ENCODE data around the gene MSL1. TPM values are rescaled to one million over a fixed set of nuclear protein-coding genes. Genes with fewer than 3 reads are reported as not detected.

Gene MSL1
- total and polyA plus RNA-seq, 2 of the 13 experiments (the other 11 are each of a cell fraction or from before 2014, with no cell fraction given) = 63.8 to 88.5 TPM

DNA sequence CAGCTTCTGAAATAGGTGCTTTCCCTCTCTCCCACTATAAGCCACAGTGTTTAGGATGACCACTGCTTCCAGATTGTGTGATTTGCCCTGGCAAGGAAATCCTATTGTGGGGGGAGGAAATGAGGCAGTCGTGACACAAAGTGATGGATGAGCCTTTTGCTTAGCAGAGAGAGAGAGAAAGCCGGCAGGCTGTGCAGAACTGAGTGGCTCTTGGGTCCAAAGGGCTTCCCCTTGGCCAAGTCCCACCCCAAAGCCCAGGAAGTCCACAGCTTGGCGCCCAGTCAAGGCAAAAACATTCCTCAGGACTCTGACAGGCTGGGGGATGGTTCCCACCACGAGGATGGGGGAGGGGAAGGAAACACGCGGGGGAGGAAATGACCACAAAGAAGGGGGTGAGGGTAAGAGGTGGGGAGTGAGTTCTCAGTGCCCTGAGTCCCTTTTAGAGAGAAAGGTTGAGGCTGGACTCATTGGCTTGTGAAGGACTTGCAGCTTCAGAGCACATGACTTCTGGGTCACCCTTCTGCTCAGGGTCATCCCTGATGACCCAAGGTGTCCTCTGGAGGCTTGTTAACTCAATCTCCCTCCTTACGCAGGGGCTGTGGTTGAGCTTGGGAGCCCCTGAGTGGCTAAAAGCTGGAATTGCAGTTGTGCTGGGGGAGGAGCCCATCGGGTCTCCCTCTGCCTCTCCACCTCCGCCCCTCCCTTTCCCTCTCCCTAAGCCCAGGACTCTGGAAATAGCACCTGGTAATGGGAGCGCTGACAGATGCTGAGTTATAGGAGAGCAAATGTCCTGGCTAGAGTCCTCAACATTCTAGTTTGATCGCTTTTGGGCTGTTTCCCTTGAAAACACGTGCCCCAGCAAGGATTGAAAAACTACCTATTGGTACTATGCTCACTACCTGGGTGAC, 10.3 kb upstream of the MSL1 start (continued):
- TF ChIP-seq EZH2 (conservative IDR thresholded peaks at IDR 0.05; ENCODE audit: low read depth, low read length) (no peak), ZBTB8A (CRISPR knock-in tag; IDR thresholded peaks at IDR 0.05; ENCODE audit: borderline replicate concordance, low read depth) (no peak), PREB (CRISPR knock-in tag; IDR thresholded peaks at IDR 0.05) (no peak), ZNF891 (CRISPR knock-in tag; IDR thresholded peaks at IDR 0.05) (no peak), ZNF792 (CRISPR knock-in tag; IDR thresholded peaks at IDR 0.05) (no peak; the same call in 1 of the 2 replicates), ZNF512B (CRISPR knock-in tag; IDR thresholded peaks at IDR 0.05; ENCODE audit: borderline replicate concordance) (0 out of 2 replicates have a peak, but pooled peaks have one; percentile 84), ZNF160 (CRISPR knock-in tag; IDR thresholded peaks at IDR 0.05) (no peak), SSRP1 (CRISPR knock-in tag; IDR thresholded peaks at IDR 0.05) (peak; percentile 99), ZBTB25 (CRISPR knock-in tag; IDR thresholded peaks at IDR 0.05) (peak; percentile 76; the same call in 1 of the 2 replicates), AHR (CRISPR knock-in tag; IDR thresholded peaks at IDR 0.05) (0 out of 2 replicates have a peak, but pooled peaks have one; percentile 47), NCOA2 (CRISPR knock-in tag; IDR thresholded peaks at IDR 0.05) (peak; percentile 33; the same call in 1 of the 2 replicates)
- TF ChIP-seq, protein P1, sequence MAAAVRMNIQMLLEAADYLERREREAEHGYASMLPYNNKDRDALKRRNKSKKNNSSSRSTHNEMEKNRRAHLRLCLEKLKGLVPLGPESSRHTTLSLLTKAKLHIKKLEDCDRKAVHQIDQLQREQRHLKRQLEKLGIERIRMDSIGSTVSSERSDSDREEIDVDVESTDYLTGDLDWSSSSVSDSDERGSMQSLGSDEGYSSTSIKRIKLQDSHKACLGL (CRISPR knock-in tag; IDR thresholded peaks at IDR 0.05) = no peak; the same call in 1 of the 2 replicates
- TF ChIP-seq, protein P2, sequence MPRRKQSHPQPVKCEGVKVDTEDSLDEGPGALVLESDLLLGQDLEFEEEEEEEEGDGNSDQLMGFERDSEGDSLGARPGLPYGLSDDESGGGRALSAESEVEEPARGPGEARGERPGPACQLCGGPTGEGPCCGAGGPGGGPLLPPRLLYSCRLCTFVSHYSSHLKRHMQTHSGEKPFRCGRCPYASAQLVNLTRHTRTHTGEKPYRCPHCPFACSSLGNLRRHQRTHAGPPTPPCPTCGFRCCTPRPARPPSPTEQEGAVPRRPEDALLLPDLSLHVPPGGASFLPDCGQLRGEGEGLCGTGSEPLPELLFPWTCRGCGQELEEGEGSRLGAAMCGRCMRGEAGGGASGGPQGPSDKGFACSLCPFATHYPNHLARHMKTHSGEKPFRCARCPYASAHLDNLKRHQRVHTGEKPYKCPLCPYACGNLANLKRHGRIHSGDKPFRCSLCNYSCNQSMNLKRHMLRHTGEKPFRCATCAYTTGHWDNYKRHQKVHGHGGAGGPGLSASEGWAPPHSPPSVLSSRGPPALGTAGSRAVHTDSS (CRISPR knock-in tag; conservative IDR thresholded peaks at IDR 0.05) = no peak
- TF ChIP-seq, protein P3, sequence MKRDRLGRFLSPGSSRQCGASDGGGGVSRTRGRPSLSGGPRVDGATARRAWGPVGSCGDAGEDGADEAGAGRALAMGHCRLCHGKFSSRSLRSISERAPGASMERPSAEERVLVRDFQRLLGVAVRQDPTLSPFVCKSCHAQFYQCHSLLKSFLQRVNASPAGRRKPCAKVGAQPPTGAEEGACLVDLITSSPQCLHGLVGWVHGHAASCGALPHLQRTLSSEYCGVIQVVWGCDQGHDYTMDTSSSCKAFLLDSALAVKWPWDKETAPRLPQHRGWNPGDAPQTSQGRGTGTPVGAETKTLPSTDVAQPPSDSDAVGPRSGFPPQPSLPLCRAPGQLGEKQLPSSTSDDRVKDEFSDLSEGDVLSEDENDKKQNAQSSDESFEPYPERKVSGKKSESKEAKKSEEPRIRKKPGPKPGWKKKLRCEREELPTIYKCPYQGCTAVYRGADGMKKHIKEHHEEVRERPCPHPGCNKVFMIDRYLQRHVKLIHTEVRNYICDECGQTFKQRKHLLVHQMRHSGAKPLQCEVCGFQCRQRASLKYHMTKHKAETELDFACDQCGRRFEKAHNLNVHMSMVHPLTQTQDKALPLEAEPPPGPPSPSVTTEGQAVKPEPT (CRISPR knock-in tag; IDR thresholded peaks at IDR 0.05; ENCODE audit: low read depth) = peak; percentile 88; the same call in 1 of the 2 replicates
- TF ChIP-seq, protein P4, sequence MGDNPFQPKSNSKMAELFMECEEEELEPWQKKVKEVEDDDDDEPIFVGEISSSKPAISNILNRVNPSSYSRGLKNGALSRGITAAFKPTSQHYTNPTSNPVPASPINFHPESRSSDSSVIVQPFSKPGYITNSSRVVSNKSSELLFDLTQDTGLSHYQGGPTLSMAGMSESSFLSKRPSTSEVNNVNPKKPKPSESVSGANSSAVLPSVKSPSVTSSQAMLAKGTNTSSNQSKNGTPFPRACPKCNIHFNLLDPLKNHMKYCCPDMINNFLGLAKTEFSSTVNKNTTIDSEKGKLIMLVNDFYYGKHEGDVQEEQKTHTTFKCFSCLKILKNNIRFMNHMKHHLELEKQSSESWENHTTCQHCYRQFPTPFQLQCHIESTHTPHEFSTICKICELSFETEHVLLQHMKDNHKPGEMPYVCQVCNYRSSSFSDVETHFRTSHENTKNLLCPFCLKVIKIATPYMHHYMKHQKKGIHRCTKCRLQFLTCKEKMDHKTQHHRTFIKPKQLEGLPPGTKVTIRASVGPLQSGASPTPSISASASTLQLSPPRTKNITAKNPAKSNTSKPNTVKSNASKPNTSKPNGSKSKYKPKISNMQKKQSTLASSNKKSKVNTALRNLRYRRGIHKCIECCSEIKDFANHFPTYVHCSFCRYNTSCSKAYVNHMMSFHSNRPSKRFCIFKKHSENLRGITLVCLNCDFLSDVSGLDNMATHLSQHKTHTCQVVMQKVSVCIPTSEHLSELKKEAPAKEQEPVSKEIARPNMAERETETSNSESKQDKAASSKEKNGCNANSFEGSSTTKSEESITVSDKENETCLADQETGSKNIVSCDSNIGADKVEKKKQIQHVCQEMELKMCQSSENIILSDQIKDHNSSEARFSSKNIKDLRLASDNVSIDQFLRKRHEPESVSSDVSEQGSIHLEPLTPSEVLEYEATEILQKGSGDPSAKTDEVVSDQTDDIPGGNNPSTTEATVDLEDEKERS (CRISPR knock-in tag; IDR thresholded peaks at IDR 0.05) = 0 out of 2 replicates have a peak, but pooled peaks have one; percentile 23
